Measurements from ENCODE around the gene SETD7. TPM values are rescaled to one million over a fixed set of nuclear protein-coding genes. Genes with fewer than 3 reads are reported as not detected.

SETD7 gene
- total RNA-seq, 1 donor from 2014 or later = 11.9 TPM

DNA sequence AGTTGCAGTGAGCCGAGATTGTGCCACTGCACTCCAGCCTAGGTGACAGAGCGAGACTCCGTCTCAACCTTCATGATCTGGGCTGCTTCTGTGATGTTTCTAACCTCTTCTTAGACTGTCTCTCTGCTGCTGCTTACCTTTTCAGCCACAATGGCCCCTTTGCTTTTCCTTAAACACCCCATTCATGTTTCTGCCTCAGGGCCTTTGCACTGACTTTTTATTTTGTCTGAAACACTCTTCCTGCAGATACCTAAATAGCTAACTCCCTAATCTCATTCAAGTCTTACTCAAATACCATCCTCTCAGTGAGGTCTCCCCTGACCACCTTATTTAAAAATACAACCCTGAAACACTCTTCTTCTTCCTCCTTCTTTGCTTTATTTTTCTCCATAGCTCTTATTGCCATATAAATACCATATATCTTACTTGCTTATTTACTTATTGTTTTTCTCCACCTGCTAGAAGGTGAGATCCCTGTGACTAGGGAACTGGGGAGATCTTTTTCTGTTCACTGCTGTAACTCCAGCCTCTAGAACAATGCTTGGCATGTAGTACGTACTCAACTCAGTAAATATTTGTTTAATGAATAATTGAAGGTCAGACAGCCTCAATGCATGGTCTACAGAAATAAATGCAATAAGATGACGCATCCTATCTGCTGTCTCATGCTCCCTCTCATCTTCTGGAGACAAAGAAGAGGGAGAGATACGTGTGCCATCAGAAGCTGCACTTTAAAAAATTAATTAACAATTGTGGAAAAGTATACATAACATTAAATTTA, 43.8 kb upstream of the SETD7 start:
- H3K9me3 Mint-ChIP-seq (ENCODE audit: low read depth) = peaks cover 5% of the 10 kb centered on the region
- H3K36me3 Mint-ChIP-seq (ENCODE audit: insufficient read depth) = no peaks in the 10 kb centered on the region
- H3K4me3 Mint-ChIP-seq (ENCODE audit: low read depth) = no peak overlapping the region
- DNase-seq (ENCODE audit: low spot score, unreplicated experiment) = no peak
- H3K27ac Mint-ChIP-seq = no peak overlapping the region
- TF ChIP-seq, protein P1, sequence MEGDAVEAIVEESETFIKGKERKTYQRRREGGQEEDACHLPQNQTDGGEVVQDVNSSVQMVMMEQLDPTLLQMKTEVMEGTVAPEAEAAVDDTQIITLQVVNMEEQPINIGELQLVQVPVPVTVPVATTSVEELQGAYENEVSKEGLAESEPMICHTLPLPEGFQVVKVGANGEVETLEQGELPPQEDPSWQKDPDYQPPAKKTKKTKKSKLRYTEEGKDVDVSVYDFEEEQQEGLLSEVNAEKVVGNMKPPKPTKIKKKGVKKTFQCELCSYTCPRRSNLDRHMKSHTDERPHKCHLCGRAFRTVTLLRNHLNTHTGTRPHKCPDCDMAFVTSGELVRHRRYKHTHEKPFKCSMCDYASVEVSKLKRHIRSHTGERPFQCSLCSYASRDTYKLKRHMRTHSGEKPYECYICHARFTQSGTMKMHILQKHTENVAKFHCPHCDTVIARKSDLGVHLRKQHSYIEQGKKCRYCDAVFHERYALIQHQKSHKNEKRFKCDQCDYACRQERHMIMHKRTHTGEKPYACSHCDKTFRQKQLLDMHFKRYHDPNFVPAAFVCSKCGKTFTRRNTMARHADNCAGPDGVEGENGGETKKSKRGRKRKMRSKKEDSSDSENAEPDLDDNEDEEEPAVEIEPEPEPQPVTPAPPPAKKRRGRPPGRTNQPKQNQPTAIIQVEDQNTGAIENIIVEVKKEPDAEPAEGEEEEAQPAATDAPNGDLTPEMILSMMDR (IDR thresholded peaks at IDR 0.05; ENCODE audit: unreplicated experiment) = no peak
- H3K27me3 Mint-ChIP-seq = no peaks in the 10 kb centered on the region
- H3K4me1 Mint-ChIP-seq (ENCODE audit: low read depth) = peaks cover 22% of the 10 kb centered on the region

GRCh38 chr4:139599076-139599475, 43.1 kb upstream of the SETD7 start:
- H3K27ac Mint-ChIP-seq = no peak overlapping the region
- TF ChIP-seq, protein P1 (IDR thresholded peaks at IDR 0.05; ENCODE audit: unreplicated experiment) = no peak
- peaks cover 5% of the 10 kb centered on the region for H3K9me3 Mint-ChIP-seq (ENCODE audit: low read depth)
- no peaks in the 10 kb centered on the region for H3K27me3 Mint-ChIP-seq
- no peak for DNase-seq (ENCODE audit: low spot score, unreplicated experiment)
- peaks cover 22% of the 10 kb centered on the region for H3K4me1 Mint-ChIP-seq (ENCODE audit: low read depth)
- H3K4me3 Mint-ChIP-seq (ENCODE audit: low read depth) = no peak overlapping the region
- no peaks in the 10 kb centered on the region for H3K36me3 Mint-ChIP-seq (ENCODE audit: insufficient read depth)

DNA sequence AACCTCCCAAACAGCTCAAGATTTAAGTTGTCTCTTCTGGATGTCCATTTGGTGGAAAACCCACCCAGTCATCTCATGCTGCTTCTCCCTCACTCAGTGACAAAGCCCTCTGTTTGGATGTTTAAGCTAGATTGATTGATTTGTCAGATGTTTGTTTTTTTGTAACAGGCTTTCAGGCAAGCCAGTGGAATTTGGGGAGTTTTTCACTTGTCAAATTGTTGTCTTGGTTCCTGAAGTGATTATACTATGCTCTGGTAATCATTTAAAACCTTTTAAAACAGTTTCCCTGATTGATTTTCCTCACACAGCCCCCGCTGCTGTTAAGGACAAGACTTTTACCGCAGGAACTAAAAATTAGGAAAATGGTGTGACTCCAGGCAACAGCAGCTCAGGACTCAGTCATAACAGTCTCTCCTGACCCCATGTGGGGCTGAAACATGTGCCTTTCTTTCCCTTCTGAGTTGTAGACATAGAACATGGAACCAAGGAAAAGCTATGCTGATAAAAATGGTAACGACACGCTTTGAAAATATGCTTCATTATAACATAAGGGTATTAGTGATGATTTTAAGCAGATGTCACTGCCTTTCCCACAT, 40.8 kb upstream of the SETD7 start:
- H3K4me3 Mint-ChIP-seq (ENCODE audit: low read depth) = no peak overlapping the region
- H3K4me1 Mint-ChIP-seq (ENCODE audit: low read depth) = peaks cover 28% of the 10 kb centered on the region
- H3K27me3 Mint-ChIP-seq = no peaks in the 10 kb centered on the region
- peak overlapping the region; percentile 35 for H3K27ac Mint-ChIP-seq
- DNase-seq (ENCODE audit: low spot score, unreplicated experiment) = no peak
- TF ChIP-seq, protein P1 (IDR thresholded peaks at IDR 0.05; ENCODE audit: unreplicated experiment) = no peak
- no peaks in the 10 kb centered on the region for H3K36me3 Mint-ChIP-seq (ENCODE audit: insufficient read depth)
- H3K9me3 Mint-ChIP-seq (ENCODE audit: low read depth) = peaks cover 5% of the 10 kb centered on the region

DNA sequence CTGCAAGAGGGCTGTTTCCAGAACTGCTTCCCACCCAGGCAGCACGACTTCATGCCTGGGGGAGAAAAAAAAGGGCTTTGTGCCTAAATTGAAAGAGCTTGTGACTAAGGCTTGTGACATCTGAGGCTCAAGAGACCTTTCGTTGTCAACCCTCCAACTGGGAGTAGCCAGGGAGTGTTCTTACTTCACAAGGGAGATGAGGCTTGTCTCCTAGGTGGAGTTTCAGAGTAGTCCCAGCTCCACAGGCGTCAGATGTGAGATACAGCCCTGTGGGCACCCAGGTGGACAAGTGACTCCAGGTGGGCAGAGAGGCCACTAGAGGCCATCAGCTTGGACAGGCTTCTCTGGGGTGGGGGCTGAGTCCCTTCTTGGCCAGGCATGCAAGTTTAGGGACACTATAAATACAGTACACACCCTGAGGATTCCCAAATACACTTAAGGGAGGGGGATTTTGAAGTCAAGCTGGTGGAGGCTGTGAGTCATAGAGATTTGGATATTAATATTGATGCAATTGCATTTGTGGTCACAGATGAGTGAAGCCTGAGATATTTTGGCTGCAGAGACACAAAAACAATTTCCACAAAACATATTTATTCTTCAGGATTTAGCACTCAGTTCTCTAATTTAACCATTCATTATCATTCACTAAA, 40.1 kb upstream of the SETD7 start:
- no peak overlapping the region for H3K4me3 Mint-ChIP-seq (ENCODE audit: low read depth)

More for the DNA sequence above, 40.1 kb upstream of the SETD7 start:
- DNase-seq (ENCODE audit: low spot score, unreplicated experiment) = no peak
- no peak overlapping the region for H3K27ac Mint-ChIP-seq
- peaks cover 28% of the 10 kb centered on the region for H3K4me1 Mint-ChIP-seq (ENCODE audit: low read depth)
- TF ChIP-seq, protein P1 (IDR thresholded peaks at IDR 0.05; ENCODE audit: unreplicated experiment) = no peak
- no peaks in the 10 kb centered on the region for H3K36me3 Mint-ChIP-seq (ENCODE audit: insufficient read depth)
- H3K9me3 Mint-ChIP-seq (ENCODE audit: low read depth) = peaks cover 5% of the 10 kb centered on the region
- no peaks in the 10 kb centered on the region for H3K27me3 Mint-ChIP-seq
